Heart left ventricle (tissue), 13 donors: ENCODE measurements around the gene HDAC4.

ENCODE experiments used
- POLR2A ChIP-seq, 2 donors: fragments of 450-650 bp; IDR thresholded peaks; one replicate each; pipeline ENCODE4 v1.6.1; 2017; ENCODE audit warnings: antibody characterized with exemption in 2 of 2, mild to moderate bottlenecking in 2 of 2, moderate library complexity in 2 of 2
- TF ChIP-seq, protein P1 (sequence below), 12 donors: fragments of 200-600 bp; sonication (generic) in 4 of 12; IDR thresholded peaks; one replicate each; pipeline versions ENCODE4 v1.5.0 to v1.8.0; 2018 to 2022; ENCODE audit warnings: antibody characterized with exemption in 12 of 12, mild to moderate bottlenecking in 5 of 12
- donor health status: ischemic (EF 13 %, LVEDD 7.1; RV severe dilation, severe dysfunction).
- donor health status: DM: no; HTN: yes; CAD: no.
- donor health status: DM: no; HTN: no; CAD: no.
- donor health status: ischemic (EF 25% LVEDD 6.9; RV normal size, moderate dysfunction).
- donor health status: ischemic (EF 25% LVEDD 5.7; RV mildly dilated, moderate dysfunction).
- donor health status: ischemic (EF 35%, LVEDD 5.7; RV mildly dilated, moderate dysfunction).
- donor health status: nonischemic (EF 11% LVEDD 7.7; RV severe dilation, severe dysfunction).
- donor health status: DM: yes; HTN: yes; CAD: no.
- donor health status: PGD.
- donor health status: ischemic (EF 29% LVEDD 5.4; RV normal size, mild dysfunction).
- donor health status: nonischemic (EF 23%, LVEDD 6.1; RV moderate dilation, normal function).

DNA sequence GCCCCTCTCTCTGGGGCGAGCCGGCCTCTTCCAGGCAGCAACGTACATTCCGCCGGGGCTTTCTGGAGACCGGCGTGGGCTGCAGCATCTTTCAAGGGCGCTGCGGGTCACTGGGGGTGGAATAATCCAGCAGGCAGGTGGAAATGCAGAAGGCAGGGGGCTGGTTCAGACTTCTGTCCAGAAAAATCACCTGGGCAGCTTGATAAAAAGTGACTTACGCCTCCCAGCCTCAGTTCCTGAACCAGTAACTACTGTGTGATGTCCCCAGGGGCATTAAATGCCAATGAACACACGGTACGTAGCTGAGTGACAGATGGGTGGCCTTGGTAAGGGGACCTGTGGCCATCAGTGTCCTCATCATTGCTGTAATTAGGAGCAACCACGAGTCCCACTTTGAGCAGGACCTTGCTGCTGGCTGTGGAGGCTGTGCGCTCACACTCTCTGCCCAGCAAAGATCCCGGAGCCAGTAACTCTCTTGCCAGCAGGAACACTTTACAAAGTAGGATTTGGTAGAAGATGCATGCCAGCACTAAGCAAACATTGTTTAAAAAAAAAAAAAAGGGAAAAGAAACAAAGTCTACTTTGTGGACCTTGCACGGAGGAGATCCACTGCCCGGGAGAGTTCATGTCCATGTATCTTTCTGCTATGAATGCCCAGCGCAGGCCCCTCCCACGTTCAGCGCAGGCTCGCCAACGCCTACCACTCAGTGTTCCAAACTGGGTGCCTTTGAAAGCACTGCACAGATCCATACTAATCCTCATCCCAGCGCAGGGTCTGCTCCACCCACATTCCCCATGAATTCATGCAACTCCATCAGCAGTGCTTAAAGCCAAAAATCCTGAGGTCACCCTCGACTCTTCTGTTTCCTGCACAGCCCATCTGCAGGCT is 177.3 kb downstream of the HDAC4 start:
- TF ChIP-seq, protein P1, sequence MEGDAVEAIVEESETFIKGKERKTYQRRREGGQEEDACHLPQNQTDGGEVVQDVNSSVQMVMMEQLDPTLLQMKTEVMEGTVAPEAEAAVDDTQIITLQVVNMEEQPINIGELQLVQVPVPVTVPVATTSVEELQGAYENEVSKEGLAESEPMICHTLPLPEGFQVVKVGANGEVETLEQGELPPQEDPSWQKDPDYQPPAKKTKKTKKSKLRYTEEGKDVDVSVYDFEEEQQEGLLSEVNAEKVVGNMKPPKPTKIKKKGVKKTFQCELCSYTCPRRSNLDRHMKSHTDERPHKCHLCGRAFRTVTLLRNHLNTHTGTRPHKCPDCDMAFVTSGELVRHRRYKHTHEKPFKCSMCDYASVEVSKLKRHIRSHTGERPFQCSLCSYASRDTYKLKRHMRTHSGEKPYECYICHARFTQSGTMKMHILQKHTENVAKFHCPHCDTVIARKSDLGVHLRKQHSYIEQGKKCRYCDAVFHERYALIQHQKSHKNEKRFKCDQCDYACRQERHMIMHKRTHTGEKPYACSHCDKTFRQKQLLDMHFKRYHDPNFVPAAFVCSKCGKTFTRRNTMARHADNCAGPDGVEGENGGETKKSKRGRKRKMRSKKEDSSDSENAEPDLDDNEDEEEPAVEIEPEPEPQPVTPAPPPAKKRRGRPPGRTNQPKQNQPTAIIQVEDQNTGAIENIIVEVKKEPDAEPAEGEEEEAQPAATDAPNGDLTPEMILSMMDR (IDR thresholded peaks at IDR 0.05), result no peak
- no peak for TF ChIP-seq POLR2A (IDR thresholded peaks at IDR 0.05)
